ENCODE measurements around the gene RBL1.

Gene RBL1

GRCh38 chr20:37144856-37145404 lies 49.1 kb upstream of the RBL1 start:
- CTCF ChIA-PET: no interaction called here
- Histone ChIP-seq H3K4me1 (ENCODE audit: control insufficient read depth, insufficient read depth, low read length) (no peaks in the 10 kb centered on the region), H3K9me3 (ENCODE audit: control insufficient read depth, insufficient read depth, low read depth, low read length) (no peaks in the 10 kb centered on the region), H3K4me3 (ENCODE audit: low read depth, low read length) (no peak overlapping the region), H3K36me3 (ENCODE audit: control insufficient read depth in 2 of 2, insufficient read depth in 1 of 2, low read length in 2 of 2) (no peaks in the 10 kb centered on the region), H3K27ac (ENCODE audit: extremely low read depth, low read depth, low read length) (no peak overlapping the region)
- POLR2A ChIA-PET: interaction anchor here (1.0 kb wide), 1 partner anchor 34 kb away, joined by 3 read pairs; the partner anchor contains the start of gene RPN2
- TF ChIP-seq ZNF140 (tag by site-specific recombination; IDR thresholded peaks at IDR 0.05) (no peak), ZNF324 (tag by site-specific recombination; IDR thresholded peaks at IDR 0.05) (no peak), ZFP41 (tag by site-specific recombination; IDR thresholded peaks at IDR 0.05; ENCODE audit: borderline replicate concordance) (no peak), ZNF785 (tag by site-specific recombination; IDR thresholded peaks at IDR 0.05) (no peak), ZXDB (tag by site-specific recombination; IDR thresholded peaks at IDR 0.05) (no peak), ZNF544 (tag by site-specific recombination; IDR thresholded peaks at IDR 0.05) (no peak), ZNF529 (tag by site-specific recombination; IDR thresholded peaks at IDR 0.05; ENCODE audit: insufficient replicate concordance) (no peak), HOXA7 (CRISPR knock-in tag; IDR thresholded peaks at IDR 0.05; ENCODE audit: borderline replicate concordance) (no peak)
- TF ChIP-seq, protein P1, sequence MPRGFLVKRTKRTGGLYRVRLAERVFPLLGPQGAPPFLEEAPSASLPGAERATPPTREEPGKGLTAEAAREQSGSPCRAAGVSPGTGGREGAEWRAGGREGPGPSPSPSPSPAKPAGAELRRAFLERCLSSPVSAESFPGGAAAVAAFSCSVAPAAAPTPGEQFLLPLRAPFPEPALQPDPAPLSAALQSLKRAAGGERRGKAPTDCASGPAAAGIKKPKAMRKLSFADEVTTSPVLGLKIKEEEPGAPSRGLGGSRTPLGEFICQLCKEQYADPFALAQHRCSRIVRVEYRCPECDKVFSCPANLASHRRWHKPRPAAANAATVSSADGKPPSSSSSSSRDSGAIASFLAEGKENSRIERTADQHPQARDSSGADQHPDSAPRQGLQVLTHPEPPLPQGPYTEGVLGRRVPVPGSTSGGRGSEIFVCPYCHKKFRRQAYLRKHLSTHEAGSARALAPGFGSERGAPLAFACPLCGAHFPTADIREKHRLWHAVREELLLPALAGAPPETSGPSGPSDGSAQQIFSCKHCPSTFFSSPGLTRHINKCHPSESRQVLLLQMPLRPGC (tag by site-specific recombination; IDR thresholded peaks at IDR 0.05): no peak

- CTCF ChIA-PET: no interaction called here
- TF ChIP-seq KLF16 (tag by site-specific recombination; IDR thresholded peaks at IDR 0.05) (no peak), GLIS2 (tag by site-specific recombination; IDR thresholded peaks at IDR 0.05) (no peak), ZNF501 (tag by site-specific recombination; IDR thresholded peaks at IDR 0.05) (no peak), ZNF398 (tag by site-specific recombination; IDR thresholded peaks at IDR 0.05) (no peak)
- Histone ChIP-seq H3K4me1 (ENCODE audit: control insufficient read depth, insufficient read depth, low read length) (no peaks in the 10 kb centered on the region), H3K36me3 (ENCODE audit: control insufficient read depth in 2 of 2, insufficient read depth in 1 of 2, low read length in 2 of 2) (no peaks in the 10 kb centered on the region), H3K27ac (ENCODE audit: extremely low read depth, low read depth, low read length) (no peak overlapping the region), H3K9me3 (ENCODE audit: control insufficient read depth, insufficient read depth, low read depth, low read length) (no peaks in the 10 kb centered on the region), H3K4me3 (ENCODE audit: low read depth, low read length) (no peak overlapping the region)
- POLR2A ChIA-PET: interaction anchor here (0.6 kb wide), 1 partner anchor 100 kb away, joined by 7 read pairs; no protein-coding TSS in a partner anchor
Observed at GRCh38 chr20:37142708-37143107, 46.9 kb upstream of the RBL1 start.

DNA sequence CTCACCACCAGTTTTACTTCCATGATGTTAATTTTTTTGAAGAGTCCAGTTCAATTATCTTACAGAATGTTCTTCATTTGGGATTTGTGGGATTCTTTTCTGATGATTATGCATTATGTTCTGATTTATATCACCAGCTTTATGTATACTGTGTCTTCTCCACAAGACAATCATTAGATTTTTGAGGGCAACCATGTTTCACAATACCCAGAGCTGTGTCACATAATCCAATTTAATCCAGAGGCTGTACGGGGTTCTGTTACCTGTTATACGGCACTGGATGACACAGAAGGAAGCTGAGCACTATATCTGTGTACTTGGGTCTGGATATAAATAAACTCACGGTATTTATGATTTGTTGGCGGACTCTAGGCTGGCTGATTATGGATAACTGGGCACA lies 41.8 kb upstream of the RBL1 start:
- Histone ChIP-seq H3K36me3 (ENCODE audit: control insufficient read depth in 2 of 2, insufficient read depth in 1 of 2, low read length in 2 of 2) (no peaks in the 10 kb centered on the region), H3K4me3 (ENCODE audit: low read depth, low read length) (no peak overlapping the region), H3K27ac (ENCODE audit: extremely low read depth, low read depth, low read length) (no peak overlapping the region), H3K4me1 (ENCODE audit: control insufficient read depth, insufficient read depth, low read length) (no peaks in the 10 kb centered on the region), H3K9me3 (ENCODE audit: control insufficient read depth, insufficient read depth, low read depth, low read length) (no peaks in the 10 kb centered on the region)
- TF ChIP-seq ZNF623 (tag by site-specific recombination; IDR thresholded peaks at IDR 0.05) (no peak), ZNF239 (tag by site-specific recombination; IDR thresholded peaks at IDR 0.05) (no peak), ZNF248 (tag by site-specific recombination; IDR thresholded peaks at IDR 0.05) (no peak), IKZF3 (tag by site-specific recombination; IDR thresholded peaks at IDR 0.05) (no peak), KLF10 (tag by site-specific recombination; IDR thresholded peaks at IDR 0.05) (no peak), ZNF423 (tag by site-specific recombination; IDR thresholded peaks at IDR 0.05) (no peak), ZNF600 (tag by site-specific recombination; IDR thresholded peaks at IDR 0.05) (no peak), ZNF76 (tag by site-specific recombination; IDR thresholded peaks at IDR 0.05; ENCODE audit: borderline replicate concordance, low read depth) (no peak), YY1 (tag by site-specific recombination; IDR thresholded peaks at IDR 0.05) (no peak), ZNF596 (tag by site-specific recombination; IDR thresholded peaks at IDR 0.05) (no peak)
- TF ChIP-seq, protein P2, sequence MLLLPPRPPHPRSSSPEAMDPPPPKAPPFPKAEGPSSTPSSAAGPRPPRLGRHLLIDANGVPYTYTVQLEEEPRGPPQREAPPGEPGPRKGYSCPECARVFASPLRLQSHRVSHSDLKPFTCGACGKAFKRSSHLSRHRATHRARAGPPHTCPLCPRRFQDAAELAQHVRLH (tag by site-specific recombination; IDR thresholded peaks at IDR 0.05): no peak
- ChIA-PET CTCF (interaction anchor here (0.6 to 1.2 kb wide), 4 partner anchors 41 to 383 kb away, joined by 3 read pairs; partner anchors contain the start of genes MROH8 and RPN2), POLR2A (no interaction called here)

Measured in HEK293 (cell line).